Putamen (tissue), 1 donor: Measurements from ENCODE around the gene BICC1.

ENCODE experiments used
- DNase-seq: peaks from one replicate; pipeline ENCODE4 v3.0.0-alpha.2; 2016; ENCODE audit warnings: low spot score

Gene BICC1

GRCh38 chr10:58701405-58702135, 188.9 kb downstream of the BICC1 start:
- no peak for DNase-seq

GRCh38 chr10:58704226-58704625, 191.6 kb downstream of the BICC1 start:
- no peak for DNase-seq

GRCh38 chr10:58704671-58705141, 192.0 kb downstream of the BICC1 start:
- no peak for DNase-seq

- no peak for DNase-seq
These were observed 194.2 kb downstream of the BICC1 start for GRCh38 chr10:58706836-58707235.

GRCh38 chr10:58712141-58712540, 199.5 kb downstream of the BICC1 start:
- DNase-seq, result no peak

GRCh38 chr10:58712982-58713381, 200.3 kb downstream of the BICC1 start:
- no peak for DNase-seq

- no peak for DNase-seq
These were observed 201.7 kb downstream of the BICC1 start for GRCh38 chr10:58714409-58714808.

GRCh38 chr10:58715061-58715460, 202.4 kb downstream of the BICC1 start:
- DNase-seq, result no peak

- no peak for DNase-seq
These were observed 205.9 kb downstream of the BICC1 start for GRCh38 chr10:58718596-58718995.

GRCh38 chr10:58721601-58722281, 209.1 kb downstream of the BICC1 start:
- no peak for DNase-seq

- DNase-seq, result no peak
These were observed 210.5 kb downstream of the BICC1 start for GRCh38 chr10:58723186-58723585.

GRCh38 chr10:58723966-58724365, 211.3 kb downstream of the BICC1 start:
- DNase-seq, result no peak

- DNase-seq, result no peak
These were observed 212.1 kb downstream of the BICC1 start for GRCh38 chr10:58724781-58725180.

GRCh38 chr10:58725901-58726300, 213.2 kb downstream of the BICC1 start:
- DNase-seq, result no peak

- no peak for DNase-seq
These were observed 215.0 kb downstream of the BICC1 start for GRCh38 chr10:58727633-58728032.

- no peak for DNase-seq
These were observed 218.6 kb downstream of the BICC1 start for GRCh38 chr10:58731276-58731675.

- DNase-seq, result no peak
These were observed 220.8 kb downstream of the BICC1 start for GRCh38 chr10:58733436-58733835.

- DNase-seq, result no peak
These were observed 221.4 kb downstream of the BICC1 start for GRCh38 chr10:58734116-58734515.

- DNase-seq, result no peak
These were observed 222.0 kb downstream of the BICC1 start for GRCh38 chr10:58734664-58735063.

GRCh38 chr10:58735087-58735486, 222.4 kb downstream of the BICC1 start:
- DNase-seq, result no peak

GRCh38 chr10:58740620-58741369, 228.1 kb downstream of the BICC1 start:
- DNase-seq, result no peak

- no peak for DNase-seq
These were observed 229.0 kb downstream of the BICC1 start for GRCh38 chr10:58741673-58742072.

GRCh38 chr10:58742141-58742540, 229.5 kb downstream of the BICC1 start:
- no peak for DNase-seq
